ENCODE data around the gene GINS2. TPM values are rescaled to one million over a fixed set of nuclear protein-coding genes. Genes with fewer than 3 reads are reported as not detected.
A peak's percentile ranks its signal among the peaks of the same experiment; 100 is the strongest.

The GINS2 gene
- total and polyA plus RNA-seq, 7 donors, result 0.93 to 2.0 (median 1.5) TPM

DNA sequence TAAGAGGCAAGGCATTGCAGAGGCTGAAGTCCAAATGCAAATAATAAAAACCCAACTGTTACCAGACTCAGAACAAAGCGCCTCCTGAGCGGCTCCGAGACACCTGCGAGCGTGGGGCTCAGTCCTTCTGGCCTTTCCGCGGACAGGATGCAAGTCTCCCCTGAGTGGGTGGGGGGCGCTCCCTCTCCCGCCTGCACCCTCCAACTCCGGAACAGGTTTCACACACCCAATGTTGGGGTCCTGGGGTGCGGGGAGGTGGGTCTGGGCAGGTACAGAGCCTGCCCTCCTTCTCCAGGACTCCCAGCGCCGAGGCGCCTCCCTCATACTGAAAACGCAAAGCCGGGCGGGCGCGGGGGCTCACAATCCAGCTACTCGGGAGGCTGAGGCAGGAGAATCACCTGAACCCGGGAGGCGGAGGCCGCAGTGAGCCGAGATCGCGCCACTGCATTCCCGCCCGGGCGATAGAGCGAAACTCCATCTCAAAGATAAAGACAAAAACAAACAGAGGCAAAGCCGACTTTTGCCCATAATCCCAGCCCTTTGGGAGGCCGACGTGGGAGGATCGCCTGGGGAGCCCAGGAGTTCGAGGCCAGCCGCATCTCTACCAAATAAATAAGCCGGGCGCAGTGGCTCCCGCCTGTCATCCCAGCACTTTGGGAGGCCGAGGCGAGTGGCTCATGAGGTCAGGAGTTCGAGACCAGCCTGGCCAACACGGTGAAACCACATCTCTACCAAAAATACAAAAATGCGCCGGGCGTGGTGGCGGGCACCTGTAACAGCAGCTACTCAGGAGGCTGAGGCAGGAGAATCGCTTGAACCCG lies 893 bp downstream of the GINS2 start:
- no peak overlapping the region for H3K27ac ChIP-seq
- H3K9me3 ChIP-seq, result no peaks in the 10 kb centered on the region
- ATAC-seq (no peak), DNase-seq (no peak)
- TF ChIP-seq CTCF (IDR thresholded peaks at IDR 0.05), result no peak
- H3K4me1 ChIP-seq, result peaks cover 5% of the 10 kb centered on the region
- WGBS, 3 donors, result 74 to 78% (median 77%) methylated on average over 49 of the region's 49 CpGs
- no peaks in the 10 kb centered on the region for H3K36me3 ChIP-seq (ENCODE audit: insufficient read depth in 1 of 2, low read depth in 1 of 2)
- H3K4me3 ChIP-seq, result peak overlapping the region; percentile 80
- intact Hi-C loops (cut with DNase I), result no loop called here
- no peaks in the 10 kb centered on the region for H3K27me3 ChIP-seq (ENCODE audit: insufficient read depth in 3 of 3, low read length in 2 of 3)

- Histone ChIP-seq H3K27me3 (ENCODE audit: insufficient read depth in 3 of 3, low read length in 2 of 3) (no peaks in the 10 kb centered on the region), H3K27ac (no peak overlapping the region), H3K9me3 (no peaks in the 10 kb centered on the region), H3K36me3 (ENCODE audit: insufficient read depth in 1 of 2, low read depth in 1 of 2) (no peaks in the 10 kb centered on the region), H3K4me1 (peaks cover 11% of the 10 kb centered on the region), H3K4me3 (no peak overlapping the region)
- no peak for TF ChIP-seq CTCF (IDR thresholded peaks at IDR 0.05)
- ATAC-seq, result no peak
- WGBS, 3 donors, result 90 to 91% (median 90%) methylated on average over 15 of the region's 15 CpGs
- no peak for DNase-seq
- intact Hi-C loops (cut with DNase I), result no loop called here
Measured at GRCh38 chr16:85686912-85687591, 1.7 kb downstream of the GINS2 start.

DNA sequence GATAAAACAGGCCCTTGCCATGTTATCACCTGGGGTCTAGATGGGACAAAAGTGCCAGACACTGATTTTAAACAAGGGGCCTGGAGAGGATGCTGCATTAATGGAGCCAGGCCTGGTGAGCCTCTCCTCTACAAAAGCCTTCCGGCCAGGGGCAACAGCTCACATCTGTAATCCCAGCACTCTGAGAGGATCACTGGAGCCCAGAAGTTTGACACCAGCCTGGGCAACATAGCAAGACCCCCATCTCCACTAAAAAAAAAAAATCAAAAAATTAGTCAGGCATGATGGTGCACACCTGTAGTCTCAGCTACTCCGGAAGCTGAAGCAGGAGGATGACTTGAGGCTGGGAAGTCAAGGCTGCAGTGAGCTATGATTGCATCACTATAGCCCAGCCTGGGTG lies 3.5 kb downstream of the GINS2 start:
- Histone ChIP-seq H3K27ac (no peak overlapping the region), H3K27me3 (ENCODE audit: insufficient read depth in 3 of 3, low read length in 2 of 3) (no peaks in the 10 kb centered on the region), H3K9me3 (no peaks in the 10 kb centered on the region), H3K36me3 (ENCODE audit: insufficient read depth in 1 of 2, low read depth in 1 of 2) (no peaks in the 10 kb centered on the region), H3K4me1 (peaks cover 11% of the 10 kb centered on the region), H3K4me3 (no peak overlapping the region)
- TF ChIP-seq CTCF (IDR thresholded peaks at IDR 0.05), result no peak
- 88 to 98% (median 98%) methylated on average over 2 of the region's 2 CpGs for WGBS, 3 donors
- no peak for DNase-seq
- no peak for ATAC-seq
- intact Hi-C loops (cut with DNase I), result no loop called here

- no peak for TF ChIP-seq CTCF (IDR thresholded peaks at IDR 0.05)
- Histone ChIP-seq H3K36me3 (ENCODE audit: insufficient read depth in 1 of 2, low read depth in 1 of 2) (peaks cover 0 to 5% of the 10 kb centered on the region in 2 donors), H3K4me3 (no peak overlapping the region), H3K27ac (no peak overlapping the region), H3K27me3 (ENCODE audit: insufficient read depth in 3 of 3, low read length in 2 of 3) (no peaks in the 10 kb centered on the region), H3K4me1 (peaks cover 11% of the 10 kb centered on the region), H3K9me3 (no peaks in the 10 kb centered on the region)
- DNase-seq, result no peak
- ATAC-seq, result peak in 1 of 4 donors; percentile 41
- intact Hi-C loops (cut with DNase I), result no loop called here
Measured at GRCh38 chr16:85683363-85683762, 5.4 kb downstream of the GINS2 start.

All from psoas muscle (tissue), 8 donors.